Right hindlimb (tissue), 1 donor: Measurements from ENCODE around the gene SLC35A5.

Source experiments
- DNase-seq: peaks from one replicate; pipeline ENCODE4 v3.0.0-alpha.2; 2018

SLC35A5 gene

DNA sequence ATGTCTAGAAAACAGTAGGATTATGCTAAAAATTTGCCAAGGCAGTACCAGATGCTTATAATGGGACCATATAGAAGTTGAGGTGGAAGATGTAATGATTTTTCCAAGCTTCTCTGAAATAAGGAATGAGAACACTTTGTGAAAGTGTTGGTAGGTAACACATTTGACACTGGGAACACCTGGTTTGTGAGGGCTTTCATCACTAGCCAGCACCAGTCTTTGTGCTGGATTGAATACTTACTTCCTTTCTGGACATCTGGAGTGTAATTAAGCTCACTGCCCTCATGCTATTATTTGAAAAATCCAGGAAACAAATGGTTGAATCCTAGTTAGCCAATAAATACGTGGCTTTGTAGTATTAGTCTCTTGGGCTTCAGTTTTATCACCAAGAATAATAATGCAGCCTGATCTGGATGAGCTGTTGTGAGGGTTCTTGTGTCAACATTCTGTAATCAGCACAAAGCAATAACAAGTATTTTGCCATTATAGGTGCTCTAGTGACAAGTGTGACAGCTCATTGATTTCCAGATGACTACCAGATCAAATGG lies 66.1 kb downstream of the SLC35A5 start:
- DNase-seq = no peak

DNA sequence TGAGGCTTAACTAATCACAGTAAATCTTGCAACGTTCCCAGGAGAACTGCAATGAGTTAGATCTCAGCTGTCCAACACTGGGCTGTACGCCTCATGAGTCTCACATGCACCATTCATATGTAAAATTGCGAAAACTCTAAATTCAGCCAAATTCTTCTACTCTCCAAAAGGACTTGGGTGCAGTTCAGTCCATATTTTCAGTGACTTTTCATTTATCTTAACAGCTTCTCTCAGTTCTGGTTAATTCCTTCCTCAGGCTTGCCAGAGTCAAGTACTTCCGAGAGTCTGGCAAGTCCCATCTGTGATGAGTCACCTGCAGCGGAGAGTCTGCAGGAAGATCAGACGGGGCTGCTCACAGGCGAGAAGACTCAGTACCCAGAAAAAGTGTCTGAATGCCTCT lies 67.6 kb downstream of the SLC35A5 start:
- peak; percentile 80 for DNase-seq

DNA sequence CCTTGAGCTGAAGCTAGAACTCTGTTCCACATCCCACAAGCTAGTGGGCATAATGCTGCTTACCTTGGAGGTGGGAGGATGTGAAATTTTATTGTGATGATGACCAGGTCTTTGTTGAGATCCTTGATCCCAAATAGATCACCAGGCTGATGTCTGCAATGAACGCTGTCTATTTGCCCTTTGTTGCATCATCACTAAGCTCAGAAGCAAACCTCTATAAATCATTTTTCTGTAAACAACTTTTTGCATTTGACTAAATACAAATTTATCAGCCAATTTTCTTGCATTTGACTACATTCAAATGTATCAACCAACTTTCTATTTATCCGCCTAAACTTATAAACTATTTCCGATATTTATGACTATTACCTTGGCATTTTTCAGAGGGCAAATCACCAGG lies 69.4 kb downstream of the SLC35A5 start:
- no peak for DNase-seq

DNA sequence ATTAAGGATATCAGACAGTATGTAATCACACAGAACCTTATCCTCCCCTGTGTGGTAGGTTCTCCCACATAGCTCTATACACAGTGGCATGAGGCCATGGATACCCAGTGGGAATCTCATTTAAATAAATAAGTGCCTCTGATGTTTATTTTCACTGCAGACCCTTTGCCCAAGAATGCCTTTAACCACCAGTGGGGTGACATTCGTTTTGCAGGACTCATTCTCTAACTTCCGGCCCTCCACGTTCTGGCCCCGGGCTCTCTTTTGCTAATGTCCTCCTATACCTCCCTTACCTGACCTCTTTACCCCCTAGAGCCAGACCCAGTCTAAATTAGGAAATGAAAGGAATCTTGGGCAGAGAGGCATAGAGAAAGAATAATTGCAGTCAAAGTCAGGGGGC lies 70.8 kb downstream of the SLC35A5 start:
- no peak for DNase-seq

DNA sequence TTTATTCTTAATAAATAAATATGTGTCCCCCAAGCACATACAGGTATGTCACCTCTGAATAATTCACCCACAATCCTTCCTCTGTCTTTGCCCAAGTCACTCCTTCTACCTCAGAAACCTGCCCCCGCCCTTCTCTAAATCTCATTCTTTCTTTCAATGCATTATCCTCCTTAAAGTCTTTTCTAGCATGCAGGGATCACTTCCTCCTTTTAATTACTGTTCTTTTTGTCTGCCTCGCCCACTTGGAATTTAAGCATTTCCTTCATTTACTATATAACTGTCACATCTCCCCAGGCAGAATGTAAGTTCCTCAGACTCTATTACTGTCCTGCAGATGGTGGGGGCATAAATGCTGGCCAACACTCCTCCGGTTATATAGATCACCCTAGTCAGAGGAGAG lies 71.3 kb downstream of the SLC35A5 start:
- DNase-seq = no peak

DNA sequence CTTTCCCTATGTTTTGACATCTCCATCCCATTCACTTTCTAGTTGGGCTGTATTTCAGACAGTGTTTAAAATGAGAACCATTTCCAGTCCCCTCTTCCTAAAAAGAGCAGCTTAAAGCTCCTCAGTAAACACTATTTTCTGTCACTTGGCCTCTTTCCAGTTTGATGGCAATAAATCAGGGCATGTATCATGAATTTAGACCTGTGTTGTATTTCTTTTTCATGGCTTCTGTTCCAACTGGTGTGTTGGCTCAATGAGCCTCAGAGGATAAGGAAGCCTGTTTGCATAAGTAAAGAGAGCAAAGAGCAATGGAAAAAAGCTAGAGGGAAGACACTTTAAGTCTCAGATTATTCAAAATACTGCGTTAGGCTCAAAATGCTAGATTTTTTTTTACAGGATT lies 71.9 kb downstream of the SLC35A5 start:
- DNase-seq = no peak

DNA sequence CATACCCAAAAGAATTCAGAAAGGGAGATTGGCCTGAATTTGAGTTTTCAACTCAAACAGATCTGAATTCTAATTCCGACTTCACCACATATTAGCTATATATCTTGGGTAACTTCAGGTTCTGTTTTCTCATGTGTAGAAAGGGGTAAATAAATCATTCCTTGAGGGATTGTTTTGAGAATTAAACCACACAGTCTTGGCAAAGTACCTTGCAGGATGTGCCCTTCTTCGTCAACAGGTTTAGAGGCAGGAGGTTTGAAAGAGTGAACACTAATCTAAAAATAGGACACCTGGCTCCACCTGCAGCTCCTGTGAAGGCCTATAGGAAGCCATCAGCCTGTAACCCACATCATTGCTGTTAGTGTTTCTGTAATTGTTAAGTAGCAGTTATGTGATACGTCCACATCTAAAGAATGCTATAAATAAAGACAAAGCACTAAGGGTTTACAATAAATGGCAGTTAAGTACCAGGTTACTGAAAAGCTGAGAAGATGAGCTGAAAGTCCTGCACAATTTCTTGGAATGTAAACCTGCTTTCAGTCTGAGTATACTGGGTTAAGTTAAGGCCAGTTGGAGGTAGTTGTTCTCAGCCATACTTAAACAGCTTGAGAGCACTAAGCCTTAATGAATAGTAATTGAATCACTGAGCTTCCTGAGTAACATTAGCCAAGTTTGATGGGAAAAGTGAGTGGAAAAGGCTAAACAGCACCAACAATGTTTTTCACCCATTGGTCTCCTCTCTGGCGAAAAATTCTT lies 73.1 kb downstream of the SLC35A5 start:
- no peak for DNase-seq
